ELR (cell line): Measurements from ENCODE around the gene CD40LG.

Experiments used
- DNase-seq: peaks from one replicate; pipeline ENCODE4 v3.0.0-alpha.2; 2015; ENCODE audit warnings: low read depth

The CD40LG gene

DNA sequence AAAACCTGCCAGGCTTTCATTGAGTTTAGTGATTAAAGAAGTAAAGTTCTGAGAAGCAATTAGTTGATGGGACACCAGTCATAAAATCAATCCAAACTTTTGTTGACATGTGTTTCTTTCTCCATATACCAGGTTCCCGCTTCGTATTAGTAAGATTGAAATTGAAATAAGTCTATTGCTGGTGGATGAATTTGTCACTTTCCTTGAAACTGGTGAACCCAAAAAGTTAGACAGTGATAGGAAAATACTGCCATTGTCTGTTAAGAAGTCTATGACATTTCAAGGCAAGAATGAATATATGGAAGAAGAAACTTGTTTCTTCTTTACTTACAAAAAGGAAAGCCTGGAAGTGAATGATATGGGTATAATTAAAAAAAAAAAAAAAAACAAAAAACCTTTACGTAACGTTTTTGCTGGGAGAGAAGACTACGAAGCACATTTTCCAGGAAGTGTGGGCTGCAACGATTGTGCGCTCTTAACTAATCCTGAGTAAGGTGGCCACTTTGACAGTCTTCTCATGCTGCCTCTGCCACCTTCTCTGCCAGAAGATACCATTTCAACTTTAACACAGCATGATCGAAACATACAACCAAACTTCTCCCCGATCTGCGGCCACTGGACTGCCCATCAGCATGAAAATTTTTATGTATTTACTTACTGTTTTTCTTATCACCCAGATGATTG, at the start of gene CD40LG:
CD40LG (plus strand) TSS at position 482 of the 684 bp plus-strand sequence; CDS start at position 573, 91 bp downstream.
- DNase-seq, result no peak

DNA sequence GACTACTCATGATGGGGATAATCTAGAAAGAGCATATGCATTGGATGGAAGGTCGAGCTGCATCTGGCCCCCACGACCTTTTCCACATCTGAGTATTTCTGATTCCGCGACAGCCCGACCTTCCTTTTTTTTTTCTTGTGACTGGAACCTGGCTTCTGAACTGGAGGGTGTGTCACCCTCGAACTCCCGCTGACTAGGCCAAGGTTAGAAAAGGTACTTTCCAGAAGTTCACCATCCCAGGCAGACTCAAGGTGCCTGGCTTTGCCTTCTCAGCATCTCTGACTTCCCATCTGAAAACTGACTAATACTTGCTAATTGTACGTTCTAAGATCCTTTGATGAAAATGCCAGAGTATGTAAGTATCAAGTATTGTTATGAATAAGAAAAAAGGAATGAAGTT, 49.3 kb upstream of the CD40LG start:
- DNase-seq, result no peak

DNA sequence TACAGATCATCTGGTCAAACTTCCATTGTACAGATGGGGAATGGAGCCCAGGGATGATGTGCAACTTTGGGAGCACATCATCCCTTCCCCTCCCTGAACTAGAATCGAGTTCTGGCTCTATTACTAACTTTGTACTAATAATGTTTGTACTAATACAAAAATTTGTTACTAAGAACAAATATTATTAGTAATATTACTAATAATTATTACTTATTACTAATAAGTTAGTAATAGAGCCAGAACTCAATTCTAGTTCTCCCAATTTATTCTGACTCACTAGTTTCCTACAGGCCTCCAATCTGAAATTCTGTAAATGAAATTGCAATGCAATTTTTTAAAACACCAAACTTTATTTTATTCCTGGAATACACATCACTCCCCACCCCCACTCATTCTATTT, 47.9 kb upstream of the CD40LG start:
- DNase-seq, result no peak

DNA sequence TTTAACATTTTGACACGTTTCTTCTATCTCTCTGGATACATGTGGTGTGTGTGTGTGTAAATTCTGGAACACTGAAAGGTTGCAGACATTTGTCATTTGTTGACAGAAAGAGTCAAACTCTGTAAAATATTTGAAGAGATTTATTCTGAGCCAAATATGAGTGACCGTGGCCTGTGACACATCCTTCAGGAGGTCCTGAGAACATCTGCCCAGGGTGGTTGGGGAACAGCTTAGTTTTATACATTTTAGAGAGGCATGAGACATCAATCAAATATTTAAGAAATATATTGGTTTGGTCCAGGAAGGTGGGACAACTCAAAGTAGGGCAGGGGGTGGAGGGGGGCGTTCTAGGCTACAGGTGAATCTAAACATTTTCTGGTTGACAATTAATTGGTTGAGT, 40.7 kb upstream of the CD40LG start:
- no peak for DNase-seq

DNA sequence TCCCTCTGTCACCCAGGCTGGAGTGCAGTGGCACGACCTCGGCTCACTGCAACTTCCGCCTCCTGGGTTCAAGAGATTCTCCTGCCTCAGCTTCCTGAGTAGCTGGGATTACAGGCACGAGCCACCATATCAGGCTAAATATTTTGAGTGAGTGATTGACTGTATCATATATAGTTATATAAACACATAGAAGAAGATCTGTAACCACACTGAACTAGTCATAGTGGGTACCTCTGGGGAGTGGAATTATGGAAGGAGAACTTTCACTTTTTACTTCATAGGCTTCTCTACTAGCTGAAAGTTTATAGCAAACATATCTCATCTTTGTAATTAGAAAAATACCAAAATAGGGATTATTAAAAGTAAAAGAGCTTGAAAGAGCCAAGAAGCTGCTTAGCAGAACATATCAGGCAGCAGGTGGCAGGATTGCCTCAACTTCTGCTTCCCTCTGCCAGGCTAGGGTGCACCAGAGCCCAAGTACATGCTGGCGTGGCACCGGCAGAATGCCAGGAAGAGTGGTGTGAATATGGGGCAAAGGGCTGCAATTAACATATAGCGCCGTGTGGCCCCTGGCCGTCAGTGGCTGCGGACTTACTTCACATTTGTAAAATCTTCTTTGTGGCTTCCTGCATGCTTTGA, 39.5 kb upstream of the CD40LG start:
- no peak for DNase-seq

DNA sequence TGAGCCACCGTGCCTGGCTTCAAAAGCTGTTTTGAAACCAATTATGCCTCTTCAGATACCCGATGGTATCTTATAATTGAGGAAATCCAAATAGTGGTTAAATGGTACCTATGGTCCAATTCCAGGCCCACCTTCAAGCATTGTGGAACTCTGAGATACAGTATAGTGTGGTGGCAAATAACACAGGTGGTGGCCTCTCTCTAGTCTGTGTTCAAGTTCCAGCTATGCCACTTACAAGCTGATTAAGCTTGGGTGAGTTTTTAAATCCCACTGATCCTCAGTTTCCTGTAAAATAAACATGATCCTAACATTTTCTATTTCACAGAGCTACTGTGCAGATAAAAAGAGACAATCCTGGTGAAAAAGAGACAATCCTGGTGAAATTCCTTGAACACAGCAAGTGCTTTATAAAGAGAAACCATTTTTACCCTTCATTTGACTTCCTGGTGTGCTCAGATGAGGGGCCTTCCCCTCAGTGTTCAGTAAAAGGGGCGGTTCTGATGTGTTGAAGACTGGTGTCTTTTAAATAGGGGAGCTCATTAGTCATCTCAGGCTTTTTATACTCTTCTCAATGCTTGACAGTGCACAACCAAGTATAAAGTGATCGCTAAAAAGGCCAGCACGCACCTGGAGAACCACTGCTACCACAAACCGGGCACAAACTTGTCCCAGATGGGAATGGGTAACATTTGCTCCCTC, 30.8 kb upstream of the CD40LG start:
- no peak for DNase-seq

DNA sequence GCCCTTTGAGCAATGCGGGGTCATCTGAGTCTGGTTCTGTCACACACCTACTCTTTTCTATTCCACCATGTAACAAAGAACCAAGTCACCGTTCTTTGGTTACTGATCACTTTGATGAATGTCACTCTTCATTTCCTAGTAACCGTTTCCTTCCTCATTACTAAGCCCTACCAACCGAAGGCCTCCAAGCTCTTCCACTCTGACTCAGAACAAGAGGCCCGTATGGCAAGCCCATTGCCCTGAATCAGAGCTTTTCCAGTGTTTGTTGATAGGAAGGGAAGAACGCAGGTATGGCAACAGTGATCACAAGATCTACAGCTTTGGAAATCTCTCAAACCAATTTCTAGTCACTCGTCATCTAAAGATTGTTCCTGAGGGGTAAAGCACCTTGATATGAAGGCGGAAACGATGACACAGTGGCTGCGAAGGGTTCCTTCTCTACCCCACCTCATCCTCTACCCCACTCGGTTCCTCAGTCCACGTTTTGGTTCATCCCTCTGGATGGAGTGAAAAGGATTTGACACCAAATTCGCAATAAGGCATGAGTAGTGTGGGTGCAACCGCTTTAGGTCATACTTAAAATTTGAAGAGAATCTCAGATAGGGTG, 28.0 kb upstream of the CD40LG start:
- no peak for DNase-seq

DNA sequence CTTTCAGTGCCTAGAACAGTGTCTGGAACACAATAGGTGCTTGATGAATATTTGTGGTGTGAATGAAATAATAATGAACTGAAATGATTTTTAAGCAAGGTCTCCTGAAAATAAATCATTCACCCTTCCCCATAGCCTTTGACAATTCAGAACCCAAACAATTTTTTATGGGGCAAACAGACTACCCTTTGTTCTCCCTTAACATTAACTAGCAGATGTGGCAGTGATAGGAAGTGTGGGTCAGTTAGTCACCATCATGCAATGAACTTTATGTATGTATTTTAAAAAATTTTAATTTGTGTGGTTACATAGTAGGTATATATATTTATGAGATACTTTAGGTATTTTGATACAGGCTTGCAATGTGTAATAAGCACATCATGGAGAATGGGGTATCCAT, 27.2 kb upstream of the CD40LG start:
- DNase-seq, result no peak

DNA sequence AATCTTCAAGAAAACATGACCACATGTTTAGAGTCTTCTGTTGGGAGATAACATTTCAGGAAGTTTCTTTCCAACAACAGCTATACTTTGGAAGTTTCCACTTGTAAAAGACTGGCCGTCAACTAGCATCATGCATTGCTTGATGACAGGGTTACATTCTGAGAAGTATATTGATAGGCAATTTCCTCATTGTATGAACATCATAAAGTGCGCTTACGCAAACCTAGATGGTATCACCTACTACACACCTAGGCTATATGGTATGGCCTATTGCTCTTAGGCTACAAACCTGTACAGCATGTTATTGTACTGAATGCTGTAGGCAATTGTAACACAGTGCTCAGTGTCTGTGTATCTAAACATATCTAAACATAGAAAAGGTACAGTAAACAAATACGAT, 25.4 kb upstream of the CD40LG start:
- DNase-seq, result no peak

DNA sequence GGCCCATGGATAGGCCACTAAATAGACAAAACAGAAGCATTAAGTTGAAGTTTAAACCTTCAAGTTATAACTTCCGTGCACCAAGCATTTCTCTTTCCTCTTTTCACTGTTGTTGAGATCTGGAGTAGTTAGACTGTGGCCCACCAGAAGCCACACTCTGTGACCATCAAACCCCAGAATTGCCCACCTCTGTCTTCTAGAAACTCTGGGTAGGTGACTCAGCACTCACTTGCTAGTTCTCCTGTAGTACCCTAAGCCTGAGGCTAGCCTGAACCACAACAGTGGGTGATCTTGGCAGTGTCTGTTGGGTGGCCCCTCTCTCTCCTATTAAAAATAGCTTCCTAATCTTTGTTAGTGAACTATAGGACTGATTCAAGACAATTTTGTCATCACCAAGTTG, 24.6 kb upstream of the CD40LG start:
- DNase-seq, result no peak

DNA sequence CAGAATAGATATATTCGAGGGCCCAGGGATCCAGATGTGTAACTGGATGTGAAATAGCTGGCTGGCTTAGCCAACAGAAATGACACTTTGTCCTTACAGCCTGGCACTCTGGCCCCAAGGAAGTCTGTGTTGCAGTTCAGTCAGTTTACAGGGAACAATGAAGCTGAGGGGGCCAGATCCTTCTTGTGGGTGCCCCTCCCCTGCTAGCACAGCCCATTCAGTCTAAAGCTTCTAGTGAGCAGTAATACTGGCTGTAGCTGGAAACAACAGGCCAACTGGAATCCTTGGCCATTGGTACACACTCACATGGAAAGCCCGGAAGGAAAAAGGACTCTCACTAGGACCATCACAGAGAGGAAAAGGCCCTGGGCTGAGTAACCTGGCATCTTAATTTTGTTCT, 22.7 kb upstream of the CD40LG start:
- DNase-seq, result no peak

DNA sequence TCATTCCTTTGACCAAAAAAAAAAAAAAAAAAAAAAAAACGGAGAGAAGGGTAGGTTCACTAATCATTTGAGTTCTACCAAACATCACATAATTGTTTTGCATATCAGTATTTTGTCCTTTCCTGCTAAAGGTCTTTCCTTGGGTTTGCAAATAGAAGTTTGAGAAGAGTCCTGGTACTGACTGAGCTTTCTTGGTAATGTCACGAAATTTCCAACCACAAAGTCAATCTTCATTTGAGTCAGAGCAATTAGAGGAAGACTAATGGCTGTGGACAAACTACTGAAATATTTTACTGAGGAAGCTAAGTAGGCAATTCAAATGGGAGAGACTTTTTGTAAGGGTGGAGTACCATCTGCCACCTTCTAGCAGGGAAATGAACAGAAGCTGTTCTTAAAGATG, 21.7 kb upstream of the CD40LG start:
- no peak for DNase-seq

DNA sequence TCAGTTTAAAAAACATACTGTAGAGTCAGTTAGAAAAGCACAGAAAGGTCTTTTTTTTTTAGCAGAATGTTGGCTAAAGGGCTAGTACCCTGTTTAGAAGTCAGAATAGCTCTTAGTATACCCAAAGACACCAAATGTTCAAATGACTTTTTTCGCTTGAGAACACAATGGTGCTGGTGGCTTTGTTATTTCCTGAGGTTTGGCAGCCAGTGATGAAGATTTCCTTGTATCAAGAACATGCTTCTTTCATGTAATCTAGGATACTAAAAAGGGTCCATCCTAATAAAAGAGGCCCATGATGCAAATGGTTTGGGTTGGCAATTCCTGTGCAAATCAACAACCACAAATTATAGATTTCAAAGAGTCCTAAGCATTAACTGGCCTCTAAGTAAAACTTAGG, 21.1 kb upstream of the CD40LG start:
- no peak for DNase-seq

DNA sequence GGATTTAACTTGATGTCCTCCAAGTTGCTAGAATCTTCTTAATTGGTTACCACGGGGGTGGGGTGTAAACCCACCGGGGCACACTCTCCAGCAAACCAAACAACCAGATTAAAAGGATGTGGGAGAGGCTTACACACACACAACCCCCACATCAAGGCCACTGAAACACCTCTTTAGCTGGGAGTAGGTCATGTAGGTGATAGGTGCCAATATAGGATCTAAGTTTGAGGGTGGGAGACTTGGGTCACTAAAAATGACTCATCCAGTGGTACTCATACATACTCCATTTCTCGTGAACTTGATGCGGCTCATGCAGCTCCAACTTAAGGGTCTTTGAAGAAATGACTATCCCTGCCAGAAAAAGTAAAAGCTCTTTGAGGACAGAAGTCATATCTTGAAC, 20.5 kb upstream of the CD40LG start:
- DNase-seq, result no peak

DNA sequence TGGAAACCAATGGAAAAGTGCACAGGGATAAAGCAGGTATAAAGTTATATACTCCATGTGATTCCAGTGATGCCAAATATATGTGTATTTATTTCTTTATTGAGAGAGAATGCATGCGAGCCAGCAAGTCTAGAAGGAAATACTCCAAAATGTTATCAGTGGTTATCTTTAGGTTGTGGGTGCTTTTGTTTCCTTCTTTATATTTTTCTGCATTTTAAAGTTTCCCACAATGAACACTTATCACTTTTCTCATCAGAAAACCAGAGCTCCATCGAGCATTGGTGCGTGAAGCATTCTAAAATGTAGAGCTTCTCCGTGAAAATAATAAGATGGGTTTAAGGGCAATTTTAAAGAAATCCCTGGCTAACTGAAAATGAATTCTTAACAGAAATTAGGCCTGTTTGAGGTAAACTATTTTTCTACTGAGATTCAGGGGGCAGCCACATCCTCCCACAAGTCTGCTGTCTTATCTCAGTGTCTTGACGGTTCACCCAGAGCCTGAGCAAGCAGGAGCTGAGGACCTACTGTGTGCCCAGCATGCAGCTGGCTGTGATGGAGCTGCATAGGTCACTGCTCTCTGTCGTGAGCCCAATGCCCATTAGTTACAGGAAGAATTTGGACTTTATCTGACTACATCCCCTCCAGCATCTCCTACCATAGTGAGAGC, 18.7 kb upstream of the CD40LG start:
- DNase-seq, result no peak

DNA sequence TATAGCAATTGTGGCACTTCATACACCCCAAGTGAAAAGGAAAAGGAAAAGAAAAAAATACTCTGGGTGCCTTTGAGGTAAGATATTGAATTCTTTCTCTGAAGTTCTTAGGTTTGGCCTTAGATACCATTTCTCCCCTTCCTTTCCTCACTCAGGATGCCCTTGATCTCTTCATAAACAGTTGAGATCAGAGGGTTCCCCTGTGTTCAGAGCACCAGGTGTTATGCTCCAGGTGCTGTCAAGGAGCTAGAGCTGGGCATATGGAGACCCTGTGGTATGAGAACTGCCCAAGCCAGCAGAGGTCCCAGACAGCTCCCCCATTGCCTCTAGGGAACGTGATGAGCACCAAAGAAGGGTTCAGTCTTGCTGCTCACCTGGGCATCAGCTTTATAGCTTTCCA, 17.1 kb upstream of the CD40LG start:
- no peak for DNase-seq

DNA sequence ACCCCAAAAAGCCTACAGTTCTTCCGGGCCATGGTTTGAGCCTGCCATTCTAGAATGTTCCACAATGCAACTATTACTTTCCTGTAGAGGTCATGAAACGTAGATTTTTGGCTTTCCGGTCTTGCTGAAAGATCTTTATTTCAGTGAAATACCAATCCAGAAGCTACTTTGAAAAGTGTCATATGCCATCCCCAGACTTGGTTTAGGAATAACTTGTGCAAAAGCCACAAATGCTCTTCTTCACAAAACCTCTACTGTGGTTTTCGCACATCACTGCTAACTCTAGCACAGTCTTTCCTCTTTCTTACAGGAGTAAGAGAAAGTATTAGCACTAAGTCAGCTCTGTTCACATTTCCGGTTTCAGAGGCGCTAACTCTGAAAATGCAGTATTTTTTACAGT, 12.7 kb upstream of the CD40LG start:
- no peak for DNase-seq

DNA sequence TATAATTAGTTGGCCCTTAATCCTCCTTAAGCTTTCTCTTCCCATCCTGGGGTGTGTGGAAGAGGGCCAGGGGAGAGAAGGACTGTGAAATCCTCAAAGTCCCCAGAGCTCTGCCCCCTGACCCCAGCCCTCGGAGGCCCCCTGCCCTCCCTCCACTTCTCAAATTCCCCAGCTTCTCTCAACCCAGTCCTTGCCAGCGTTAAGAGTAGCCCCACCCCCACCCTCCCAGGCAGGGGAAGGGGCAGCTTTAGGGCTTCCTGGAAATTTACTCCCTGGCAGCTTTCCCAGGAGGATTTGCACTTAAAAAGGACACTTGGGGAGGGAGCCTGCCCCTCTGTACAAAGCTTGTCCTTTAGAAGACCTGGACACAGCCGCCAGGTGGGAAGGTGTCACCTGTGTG, 11.8 kb upstream of the CD40LG start:
- DNase-seq, result no peak

DNA sequence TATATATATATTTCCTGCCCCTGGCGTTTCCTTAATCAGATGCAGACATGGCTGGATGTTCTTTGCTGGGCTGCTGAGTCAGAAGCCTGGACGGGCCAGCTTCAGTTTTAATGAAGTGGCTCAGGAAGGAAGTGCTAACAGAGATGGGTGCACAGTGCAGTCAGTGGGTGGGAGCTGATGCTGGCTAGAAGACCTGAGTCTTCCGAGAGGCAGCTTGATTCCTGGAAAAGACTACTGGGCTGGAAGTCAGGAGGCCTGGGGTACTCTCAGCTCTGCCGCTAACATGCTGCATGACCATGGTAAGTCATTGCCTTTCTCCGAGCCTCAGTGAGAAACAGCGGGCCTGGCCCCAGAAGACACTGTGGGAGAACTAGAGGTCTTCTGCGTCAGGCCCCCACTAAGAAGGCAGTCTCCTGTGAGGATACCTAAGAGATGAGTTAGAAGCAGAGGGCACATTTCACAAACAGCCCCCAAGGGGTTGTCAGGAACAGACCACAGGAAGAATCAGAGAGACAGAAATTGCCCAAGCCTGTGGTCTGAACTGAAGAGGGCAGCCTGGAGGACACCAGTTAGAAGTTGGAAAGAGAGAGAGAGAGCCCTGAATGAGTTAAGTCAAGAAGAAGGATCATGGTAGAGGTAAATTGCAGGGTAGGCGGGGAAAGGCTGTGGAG, 8.3 kb upstream of the CD40LG start:
- peak; percentile 17 for DNase-seq

DNA sequence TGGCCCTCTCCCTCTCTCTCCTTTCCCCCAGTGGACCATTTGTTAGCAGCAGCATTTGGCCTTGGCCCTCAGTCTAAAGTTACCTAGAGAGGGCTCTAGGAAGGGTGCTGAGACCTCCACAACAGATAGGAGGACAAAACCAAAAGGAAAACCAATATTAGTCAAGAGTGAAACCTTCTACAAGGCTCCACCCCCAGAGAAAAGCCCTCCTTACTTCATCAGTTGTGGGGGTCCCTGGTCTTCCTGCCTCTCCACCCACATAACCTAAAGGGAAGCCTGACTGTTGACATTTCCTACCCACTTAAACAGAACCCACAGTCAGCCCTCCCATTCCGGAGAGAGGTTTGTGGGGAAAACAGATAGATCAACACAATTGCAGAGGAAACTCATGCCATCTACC, 4.7 kb upstream of the CD40LG start:
- DNase-seq, result no peak

DNA sequence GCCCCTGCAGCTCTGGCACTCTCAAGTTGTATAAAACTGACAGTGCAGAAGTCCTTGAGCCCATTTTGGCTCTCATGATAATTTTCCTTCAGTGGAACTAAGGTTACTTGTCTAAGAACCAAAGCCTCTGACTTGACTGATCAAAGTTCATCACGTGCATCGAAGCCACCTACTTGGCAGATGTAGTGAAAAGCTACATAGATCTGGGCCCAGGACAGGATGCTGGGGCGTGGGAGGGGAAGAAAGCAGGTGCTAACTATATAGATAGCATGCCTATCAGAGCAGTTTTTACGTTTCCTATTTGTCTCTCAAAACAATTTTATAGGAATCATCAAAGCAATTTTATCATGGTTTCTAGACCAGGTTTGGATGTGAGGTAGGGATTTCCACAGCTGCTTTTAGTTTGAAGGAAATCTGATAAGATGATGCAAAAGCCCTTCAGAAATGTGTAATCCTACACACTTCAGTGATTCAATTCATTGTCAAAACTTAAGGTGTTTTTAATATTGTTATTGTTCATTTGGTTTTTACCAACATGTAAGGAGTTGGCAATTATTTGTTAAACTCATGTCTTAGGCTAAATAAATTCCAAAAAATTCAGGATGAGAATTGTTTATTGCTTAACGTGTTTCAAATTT, 1.2 kb upstream of the CD40LG start:
- no peak for DNase-seq

DNA sequence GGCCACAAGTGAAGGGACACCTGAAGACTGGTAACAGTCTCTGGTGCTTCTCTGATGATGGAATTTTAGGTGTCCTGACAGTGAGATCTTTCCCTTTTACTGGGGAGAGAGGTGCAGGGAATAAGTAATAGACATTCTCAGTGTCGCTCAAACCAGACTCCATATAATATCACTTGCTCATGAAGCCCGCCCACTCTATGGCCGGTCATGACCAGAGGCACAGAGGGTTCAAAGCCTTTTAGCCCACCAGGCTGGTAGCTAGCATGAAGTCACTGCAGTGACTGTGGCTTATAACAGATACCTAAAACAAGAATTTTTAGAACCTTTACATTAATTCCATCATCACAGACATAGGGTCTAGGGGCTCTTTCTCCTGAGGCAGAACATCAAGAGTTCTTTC, 2.9 kb downstream of the CD40LG start:
- no peak for DNase-seq
